DMS53 (cell line): ENCODE results near the gene ASAH2.
"Not testable (repeated sequence)": the region's sequence is repeated elsewhere in the genome, so short reads cannot be mapped to it uniquely, and the experiment has no call there.

Source experiments
- DNase-seq: peaks from one replicate; lab custom pipeline; 2025; lab: John Stamatoyannopoulos, UW

ASAH2 gene

DNA sequence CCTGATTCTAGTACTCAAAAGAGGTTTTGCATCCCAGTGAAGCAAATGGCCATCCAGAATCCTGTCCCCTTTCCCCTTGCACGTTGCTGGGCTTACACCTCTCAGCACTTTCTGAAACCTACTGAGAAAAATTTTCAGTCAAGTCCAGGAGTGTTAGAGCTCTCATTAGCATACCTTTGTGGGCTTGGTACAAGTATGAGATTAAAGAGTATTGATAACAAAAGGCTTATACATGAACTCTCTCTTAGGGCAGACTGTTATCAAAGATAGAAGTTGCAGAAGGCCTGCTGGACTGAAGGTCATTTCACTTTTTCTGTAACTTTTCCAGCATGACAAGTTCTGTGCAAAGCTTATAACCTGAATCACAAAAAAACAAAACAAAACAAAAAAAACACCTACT, at the start of gene ASAH2:
Gene ASAH2 (minus strand): TSS at position 123 of the 400 bp plus-strand sequence. CDS start 2,906 bp downstream, outside the sequence.
- DNase-seq: no peak

- no peak for DNase-seq
These were observed 48.8 kb upstream of the ASAH2 start for GRCh38 chr10:50299948-50300669.

DNA sequence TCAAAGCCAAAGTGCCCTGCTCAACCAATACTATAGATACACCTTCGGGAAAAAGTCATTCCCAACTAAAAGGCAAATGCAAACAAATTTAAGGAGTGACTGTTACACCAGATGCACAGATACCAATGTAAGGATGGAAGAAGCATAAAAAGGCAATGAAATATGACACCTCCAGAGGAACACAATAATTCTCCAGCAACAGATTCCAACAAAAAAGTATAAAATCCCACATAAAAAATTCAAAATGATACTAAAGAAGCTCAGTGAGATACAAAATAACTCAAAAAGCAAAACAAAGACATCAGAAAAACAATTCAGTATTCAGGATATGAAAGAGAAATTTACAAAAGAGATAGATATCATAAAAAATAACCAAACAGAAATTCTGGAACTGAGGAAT, 44.1 kb upstream of the ASAH2 start:
- no peak for DNase-seq

- DNase-seq: no peak
These were observed 43.3 kb upstream of the ASAH2 start for GRCh38 chr10:50294582-50294981.

- DNase-seq: no peak
These were observed 42.4 kb upstream of the ASAH2 start for GRCh38 chr10:50293513-50294313.

- no peak for DNase-seq
These were observed 40.0 kb upstream of the ASAH2 start for GRCh38 chr10:50291261-50291850.

GRCh38 chr10:50289196-50289595, 37.9 kb upstream of the ASAH2 start:
- DNase-seq: no peak

DNA sequence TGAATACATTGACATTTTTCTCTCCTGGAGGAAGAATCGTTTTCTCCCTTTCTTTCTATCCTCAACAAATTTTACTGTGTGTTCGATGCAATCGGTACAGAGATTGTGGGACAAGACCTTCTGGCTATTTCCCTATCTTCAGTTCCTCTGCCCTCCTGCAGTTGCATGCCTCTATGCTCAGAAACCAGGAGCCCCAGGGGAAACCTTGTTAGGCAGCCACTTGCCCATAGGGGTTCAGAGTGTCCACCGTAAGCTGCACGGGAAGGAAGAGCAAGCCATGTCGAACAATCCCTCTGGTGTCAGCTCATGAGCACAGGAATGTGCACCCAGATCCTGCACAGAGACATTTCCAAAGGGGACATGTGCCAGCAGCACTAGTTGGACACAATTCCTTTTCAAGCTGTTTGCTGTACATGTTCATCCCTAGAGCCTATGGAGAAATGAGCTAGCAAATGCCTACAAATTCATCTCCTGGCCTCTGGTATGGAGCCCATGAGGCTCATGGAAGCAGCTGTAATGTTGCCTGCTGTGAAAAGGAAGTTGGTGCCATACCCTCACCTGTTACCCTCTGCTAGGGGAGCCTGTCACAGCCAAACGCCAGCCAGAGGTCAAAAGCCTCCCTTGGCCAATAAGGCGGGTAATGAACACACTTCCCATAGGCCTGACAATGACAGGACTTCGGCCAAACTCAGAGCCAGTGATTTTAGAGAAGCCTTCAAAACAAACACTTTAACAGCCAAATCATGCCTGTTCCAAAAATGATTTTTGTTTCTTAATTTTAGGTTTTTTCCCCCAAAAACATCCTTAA, 35.9 kb upstream of the ASAH2 start:
- DNase-seq: no peak

GRCh38 chr10:50286517-50286916, 35.2 kb upstream of the ASAH2 start:
- no peak for DNase-seq

DNA sequence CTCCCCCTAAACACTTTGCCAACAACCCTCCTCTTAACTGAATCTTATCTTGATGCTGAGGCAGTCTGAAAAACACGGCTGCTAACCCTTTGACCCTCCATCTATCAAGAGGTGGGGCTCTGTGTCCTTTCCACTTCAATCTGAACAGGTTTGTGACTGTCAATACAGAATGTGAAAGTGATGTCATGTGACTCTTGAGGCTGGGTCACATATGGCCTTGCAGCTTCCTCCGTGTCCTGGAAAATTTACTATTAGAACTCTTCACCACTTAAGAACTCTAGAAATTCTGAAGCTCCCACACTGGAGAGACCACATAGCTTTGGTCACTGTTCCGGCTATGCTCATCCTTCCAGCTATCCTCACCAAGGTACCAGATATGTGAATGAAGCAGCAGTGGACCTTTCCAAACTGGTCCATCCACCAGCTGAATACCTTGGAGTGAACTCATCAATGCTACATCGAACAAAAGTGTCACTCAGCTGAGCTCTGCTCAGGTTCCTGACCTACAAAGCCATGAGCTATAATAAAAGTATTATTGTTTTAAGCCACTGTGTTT, 30.7 kb upstream of the ASAH2 start:
- DNase-seq: peak; percentile 7

DNA sequence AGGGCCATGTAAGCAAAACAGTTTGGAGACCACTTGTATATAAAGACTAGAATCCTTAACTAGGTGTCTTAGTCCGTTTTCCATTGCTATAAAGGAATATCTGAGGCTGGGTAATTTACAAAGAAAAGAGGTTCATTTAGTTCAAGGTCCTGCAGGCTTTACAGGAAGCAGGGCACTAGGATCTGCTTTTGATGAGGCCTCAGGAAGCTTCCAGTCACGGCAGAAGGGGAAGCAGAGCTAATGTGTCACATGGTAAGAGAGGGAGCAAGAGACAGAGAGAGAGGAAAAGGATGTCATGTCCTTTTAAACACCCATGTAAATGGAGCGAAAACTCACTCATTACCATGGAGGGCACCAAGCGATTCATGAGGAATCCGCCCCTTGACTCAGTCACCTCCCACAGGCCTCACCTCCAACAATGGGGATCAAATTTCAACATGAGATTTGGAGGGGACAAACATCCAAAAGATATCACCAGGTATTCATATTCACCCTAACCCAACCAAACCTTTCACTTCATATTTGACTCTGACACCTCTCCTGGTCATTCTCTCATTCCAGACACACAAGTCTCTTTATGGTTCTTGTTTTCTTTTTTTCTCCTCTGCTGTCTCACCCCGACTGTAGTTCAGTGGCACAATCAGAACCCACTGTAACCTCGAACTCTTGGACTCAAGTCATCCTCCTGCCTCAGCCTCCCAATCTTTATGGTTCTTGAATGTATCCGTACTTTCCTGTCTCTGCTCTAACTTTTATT, 30.1 kb upstream of the ASAH2 start:
- DNase-seq: no peak

DNA sequence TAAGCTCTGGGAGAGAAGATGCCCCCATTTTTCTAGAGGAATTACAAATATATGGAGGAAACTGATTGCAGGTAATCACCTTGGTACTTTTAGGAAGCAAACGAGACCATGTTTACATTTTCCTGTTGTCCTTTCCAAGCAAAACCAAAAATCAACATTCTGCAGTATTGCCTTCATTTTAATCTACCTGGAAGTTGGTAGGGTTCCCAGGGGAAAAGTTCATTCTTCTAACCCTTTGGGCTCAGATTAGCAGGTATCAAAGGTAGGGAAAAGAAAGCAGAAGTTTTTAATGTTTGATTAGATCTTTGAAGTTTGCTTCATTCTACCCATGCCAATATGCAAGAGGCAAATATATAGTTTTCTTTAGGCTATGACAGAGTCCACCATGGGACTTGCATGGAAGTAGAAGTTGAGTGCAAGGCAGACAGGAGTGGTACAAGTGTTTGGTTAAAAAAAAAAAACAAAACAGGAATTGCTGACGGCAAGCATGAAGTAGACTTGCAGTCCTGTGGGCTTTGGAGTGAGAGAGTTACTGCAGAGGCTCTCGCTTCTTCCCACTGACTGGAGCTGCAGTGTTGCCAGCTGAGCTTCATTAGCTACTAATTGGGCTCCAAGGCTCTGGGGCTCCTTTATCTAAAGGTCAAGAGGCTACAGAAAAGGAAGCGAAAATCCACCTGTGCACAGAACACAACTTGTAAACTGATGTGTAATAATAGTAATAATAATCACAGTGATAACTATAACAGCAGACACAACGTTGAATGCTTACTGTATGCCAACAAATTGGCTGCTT, 28.9 kb upstream of the ASAH2 start:
- no peak for DNase-seq

GRCh38 chr10:50279489-50279888, 28.2 kb upstream of the ASAH2 start:
- peak; percentile 90 for DNase-seq

DNA sequence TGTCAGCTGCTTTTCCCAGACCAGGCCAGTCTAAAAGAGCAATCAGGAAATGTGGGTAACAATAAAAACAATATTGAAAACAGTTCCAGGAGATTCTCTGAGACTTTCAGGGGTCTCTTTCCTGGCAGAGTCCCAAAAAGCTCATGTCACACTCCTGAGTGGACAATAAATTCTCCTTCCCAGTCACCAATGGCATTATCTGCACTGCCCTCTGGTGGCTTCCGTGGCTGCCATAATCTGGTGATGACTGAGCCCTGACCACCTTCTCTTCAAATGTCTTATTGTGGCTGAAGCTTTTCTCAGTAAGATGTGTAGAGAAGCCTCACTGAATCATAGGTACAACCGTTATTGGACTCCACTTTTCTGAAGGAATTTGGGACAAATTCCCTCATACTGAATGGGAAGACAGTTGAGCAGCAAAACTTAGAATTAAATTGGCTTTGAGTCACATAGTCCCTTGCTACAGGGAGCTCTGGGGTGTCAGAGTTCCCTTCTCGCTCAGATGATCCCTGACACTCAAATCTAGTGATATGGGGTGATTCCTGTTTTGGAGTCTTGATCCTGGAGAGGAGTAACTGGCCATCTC, 24.4 kb upstream of the ASAH2 start:
- peak; percentile 64 for DNase-seq

- no peak for DNase-seq
These were observed 21.2 kb upstream of the ASAH2 start for GRCh38 chr10:50272531-50272930.

DNA sequence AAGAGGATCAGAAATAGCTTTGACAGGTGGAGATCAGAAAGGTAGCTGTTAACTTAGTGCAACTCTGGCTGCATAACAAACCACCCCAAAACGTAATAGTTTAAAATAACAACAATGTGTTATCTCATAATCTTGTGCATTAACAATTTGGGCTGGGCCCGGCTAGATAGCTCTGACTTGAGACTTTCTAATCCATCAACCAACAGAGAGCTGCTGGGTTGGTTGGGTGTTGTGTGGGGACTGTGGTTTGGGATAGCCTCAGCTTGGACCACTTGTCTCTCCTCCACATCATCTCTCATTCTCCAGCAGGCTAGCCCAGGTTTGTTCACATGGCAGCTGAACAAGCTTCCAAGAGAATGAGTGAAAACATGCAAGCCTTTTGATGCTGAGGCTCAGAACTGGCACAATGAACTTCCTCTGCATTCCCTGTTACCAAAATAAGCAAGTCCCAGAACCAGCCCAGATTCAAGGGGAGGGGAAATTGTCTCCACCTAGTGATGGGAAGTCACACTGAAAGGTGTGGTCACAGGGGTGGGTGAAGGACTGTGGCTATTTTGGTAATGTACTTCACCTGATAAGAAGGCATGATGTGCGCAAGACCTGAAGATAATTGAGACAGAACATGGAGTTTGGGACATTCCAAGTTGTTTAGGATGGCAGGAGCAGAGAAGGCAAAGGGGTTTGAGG, 20.4 kb upstream of the ASAH2 start:
- no peak for DNase-seq

- not testable (repeated sequence) for DNase-seq
These were observed 16.6 kb upstream of the ASAH2 start for GRCh38 chr10:50267877-50268276.

DNA sequence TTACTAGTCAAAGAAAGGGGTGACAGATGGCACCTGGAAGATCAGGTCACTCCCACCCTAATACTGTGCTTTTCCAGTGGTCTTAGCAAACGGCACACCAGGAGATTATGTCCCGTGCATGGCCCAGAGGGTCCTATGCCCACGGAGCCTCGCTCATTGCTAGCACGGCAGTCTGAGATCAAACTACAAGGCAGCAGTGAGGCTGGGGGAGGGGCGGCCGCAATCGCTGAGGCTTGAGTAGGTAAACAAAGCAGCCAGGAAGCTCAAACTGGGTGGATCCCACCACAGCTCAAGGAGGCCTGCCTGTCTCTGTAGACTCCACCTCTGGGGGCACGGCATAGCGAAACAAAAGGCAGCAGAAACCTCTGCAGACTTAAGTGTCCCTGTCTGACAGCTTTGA, 11.3 kb upstream of the ASAH2 start:
- DNase-seq: peak; percentile 63

DNA sequence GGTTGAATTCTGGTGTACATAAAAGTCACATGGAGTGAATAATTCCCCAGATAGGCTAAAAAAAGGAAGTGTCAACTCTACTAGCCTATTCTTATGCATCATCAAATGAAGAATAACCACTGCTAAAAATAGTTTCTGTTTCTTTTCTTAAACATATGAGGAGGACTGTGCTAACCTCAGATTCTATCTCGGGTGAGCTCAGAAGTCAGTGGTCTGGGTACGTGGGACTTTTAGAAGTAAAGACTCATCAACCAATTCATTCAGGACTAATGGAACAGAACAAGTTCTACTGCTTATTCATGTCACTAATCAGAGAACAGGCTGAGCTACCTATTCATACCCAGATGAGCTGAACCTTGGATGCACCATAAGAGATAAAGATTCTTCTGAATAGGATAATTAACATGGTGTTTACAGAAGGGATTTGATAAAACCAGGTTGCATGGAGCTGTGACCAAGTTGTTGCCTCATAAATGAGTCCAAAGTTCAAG, 9.5 kb upstream of the ASAH2 start:
- peak; percentile 31 for DNase-seq
